ENCODE measurements around the gene SAP25.

SAP25 gene

DNA sequence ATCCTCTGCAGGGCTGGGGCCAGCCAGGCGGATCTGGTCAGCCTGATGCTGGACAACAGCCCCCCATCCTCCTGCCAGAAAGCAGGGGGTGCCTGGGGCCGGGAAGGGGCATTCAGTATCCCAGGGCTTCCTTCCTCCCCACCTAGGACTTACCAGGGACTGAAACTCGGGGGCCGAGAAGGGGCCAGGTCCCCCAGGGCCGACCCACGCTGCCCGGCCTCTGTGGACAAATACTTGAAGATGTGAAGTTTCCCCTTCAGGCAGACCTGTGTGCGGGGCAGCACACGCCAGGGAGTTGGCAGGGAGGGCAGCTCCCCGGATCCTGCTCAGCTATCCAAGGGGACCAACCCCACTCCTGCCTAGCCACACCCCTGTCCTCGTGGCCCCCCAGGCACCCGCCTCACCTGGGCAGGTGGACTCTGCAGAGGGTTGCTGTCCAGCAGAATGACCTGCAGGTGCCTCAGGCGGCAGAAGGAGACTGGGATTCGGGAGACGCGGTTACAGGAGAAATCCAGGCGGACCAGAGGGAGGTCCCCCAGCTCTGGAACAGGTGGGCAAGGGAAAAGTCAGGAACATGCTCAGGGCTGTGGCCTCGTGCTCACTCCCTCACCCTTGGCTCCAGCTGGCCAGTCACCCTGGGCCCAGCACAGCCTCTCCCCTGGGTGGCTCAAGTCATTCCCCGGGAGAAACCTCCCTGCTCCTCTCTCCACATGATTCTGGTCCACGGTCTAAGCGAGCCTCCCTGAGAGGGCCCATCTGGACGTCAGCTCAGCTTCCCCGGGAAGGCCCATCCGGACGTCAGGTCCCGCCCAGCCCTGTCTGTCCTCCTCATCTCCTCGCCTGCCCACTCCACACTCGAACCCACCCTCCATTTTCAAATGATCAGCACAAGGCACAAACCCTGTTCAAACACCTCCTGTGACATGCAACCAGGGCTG, 4.8 kb upstream of the SAP25 start:
- no peak for TF ChIP-seq JUND (IDR thresholded peaks at IDR 0.05; ENCODE audit: low read depth)
- no peak for DNase-seq (ENCODE audit: low read depth in 1 of 2, low spot score in 1 of 2)
- in situ Hi-C loops (cut with HindIII; ENCODE audit: low pct_unique_long_range_greater_than_20kb, low sequenced_read_pairs), result no loop called here

DNA sequence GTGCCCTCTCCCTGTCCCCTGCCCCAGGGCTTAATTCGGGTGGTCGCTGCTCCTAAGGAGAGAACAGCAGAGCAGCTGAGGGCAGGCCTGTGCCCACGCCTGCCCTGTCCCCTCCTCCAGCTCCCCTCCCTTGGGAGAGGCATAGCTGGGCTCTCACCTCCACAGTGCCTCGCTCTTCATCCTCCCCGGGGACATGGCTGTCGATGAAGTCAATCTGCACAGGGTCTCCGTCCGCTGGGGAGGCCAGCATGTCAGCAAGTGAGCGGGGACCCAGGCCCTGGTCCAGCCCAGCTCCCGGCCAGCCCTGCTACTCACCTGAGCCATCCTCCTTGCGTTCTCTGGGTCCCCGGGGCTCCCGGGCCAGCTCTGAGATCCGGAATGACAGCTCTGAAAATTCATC, 3.8 kb upstream of the SAP25 start:
- in situ Hi-C loops (cut with HindIII; ENCODE audit: low pct_unique_long_range_greater_than_20kb, low sequenced_read_pairs), result no loop called here
- TF ChIP-seq JUND (IDR thresholded peaks at IDR 0.05; ENCODE audit: low read depth), result no peak
- no peak for DNase-seq (ENCODE audit: low read depth in 1 of 2, low spot score in 1 of 2)

DNA sequence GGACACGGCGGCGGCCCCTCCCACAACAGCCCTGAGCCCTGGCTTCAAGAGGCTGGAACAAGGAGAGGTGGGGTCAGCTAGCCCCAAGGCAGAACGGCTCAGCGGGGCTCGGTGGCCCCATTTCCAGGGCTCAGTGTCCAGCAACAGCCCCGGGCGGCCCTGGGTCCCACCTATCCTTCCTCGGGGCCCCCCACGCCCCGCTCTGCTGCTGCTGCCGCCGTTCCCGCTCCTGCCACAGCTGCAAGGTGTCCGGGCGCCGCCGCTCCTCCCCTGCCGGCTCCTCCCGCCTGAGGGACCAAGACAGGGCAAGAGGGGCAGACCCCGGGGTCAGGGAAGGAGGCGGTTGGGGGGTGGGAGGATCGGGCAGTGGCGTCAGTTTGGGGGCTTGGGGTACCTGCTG, 3.4 kb upstream of the SAP25 start:
- in situ Hi-C loops (cut with HindIII; ENCODE audit: low pct_unique_long_range_greater_than_20kb, low sequenced_read_pairs), result no loop called here
- no peak for TF ChIP-seq JUND (IDR thresholded peaks at IDR 0.05; ENCODE audit: low read depth)
- no peak for DNase-seq (ENCODE audit: low read depth in 1 of 2, low spot score in 1 of 2)

DNA sequence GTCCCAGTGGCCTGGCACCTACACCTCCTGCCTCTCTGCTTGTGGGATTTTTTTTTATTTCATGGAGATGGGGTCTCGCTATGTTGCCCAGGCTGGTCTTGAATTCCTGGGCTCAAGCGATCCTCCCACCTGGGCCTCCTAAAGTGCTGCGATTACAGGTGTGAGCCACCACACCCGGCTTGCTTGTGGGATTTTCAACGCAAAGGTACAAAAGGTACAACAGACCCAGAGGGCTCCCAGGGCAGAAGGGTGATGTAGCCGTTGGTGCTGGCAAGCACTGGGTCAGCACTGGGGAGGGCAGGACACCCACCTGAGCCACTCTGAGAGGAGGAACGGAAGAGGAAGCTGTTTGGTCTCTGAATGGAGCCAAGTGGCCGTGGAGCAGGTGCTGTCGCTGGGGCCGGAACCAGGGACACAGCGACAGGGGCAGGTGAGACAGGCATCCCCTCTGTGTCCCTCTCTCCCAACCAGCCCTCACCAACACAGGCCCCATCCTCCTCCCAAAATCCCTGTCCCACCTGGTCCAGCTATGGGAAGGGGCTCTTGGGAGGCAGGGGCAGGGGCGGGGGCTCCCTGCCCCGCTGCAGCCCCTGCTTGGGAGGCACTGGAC, 2.8 kb upstream of the SAP25 start:
- in situ Hi-C loops (cut with HindIII; ENCODE audit: low pct_unique_long_range_greater_than_20kb, low sequenced_read_pairs), result no loop called here
- no peak for DNase-seq (ENCODE audit: low read depth in 1 of 2, low spot score in 1 of 2)
- TF ChIP-seq JUND (IDR thresholded peaks at IDR 0.05; ENCODE audit: low read depth), result no peak

DNA sequence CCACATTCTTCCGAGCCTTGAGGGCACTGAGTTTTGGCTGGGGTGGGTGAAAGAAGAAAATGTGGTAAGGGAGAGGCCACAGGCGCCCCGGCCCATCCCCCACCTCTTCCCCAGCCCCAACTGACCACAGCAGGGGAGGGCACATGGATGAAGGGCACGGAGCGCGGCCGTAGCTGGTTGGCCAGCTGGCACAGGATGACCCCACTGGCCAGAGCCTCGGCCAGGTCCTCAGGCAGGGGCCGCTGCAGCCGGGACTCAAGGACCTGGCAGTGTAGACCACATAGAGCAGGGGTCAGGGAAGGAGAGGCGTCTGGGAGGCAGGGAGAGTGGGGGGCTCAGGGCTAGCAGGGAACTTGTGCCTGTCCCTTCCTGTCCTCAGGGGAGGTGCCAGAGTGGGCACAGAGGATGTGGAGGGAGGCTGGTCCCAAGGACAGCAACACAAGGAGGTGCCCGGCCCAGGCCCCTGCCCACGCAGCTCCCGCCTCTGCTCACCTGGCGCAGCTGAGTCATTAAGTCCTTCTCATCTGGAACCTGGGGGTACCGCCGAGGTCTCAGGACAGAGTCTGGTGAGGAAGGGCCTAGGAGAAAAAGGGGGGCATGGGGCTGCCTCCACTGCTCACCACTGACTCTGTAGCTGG, 2.2 kb upstream of the SAP25 start:
- in situ Hi-C loops (cut with HindIII; ENCODE audit: low pct_unique_long_range_greater_than_20kb, low sequenced_read_pairs), result no loop called here
- DNase-seq (ENCODE audit: low read depth in 1 of 2, low spot score in 1 of 2), result no peak
- TF ChIP-seq JUND (IDR thresholded peaks at IDR 0.05; ENCODE audit: low read depth), result no peak

DNA sequence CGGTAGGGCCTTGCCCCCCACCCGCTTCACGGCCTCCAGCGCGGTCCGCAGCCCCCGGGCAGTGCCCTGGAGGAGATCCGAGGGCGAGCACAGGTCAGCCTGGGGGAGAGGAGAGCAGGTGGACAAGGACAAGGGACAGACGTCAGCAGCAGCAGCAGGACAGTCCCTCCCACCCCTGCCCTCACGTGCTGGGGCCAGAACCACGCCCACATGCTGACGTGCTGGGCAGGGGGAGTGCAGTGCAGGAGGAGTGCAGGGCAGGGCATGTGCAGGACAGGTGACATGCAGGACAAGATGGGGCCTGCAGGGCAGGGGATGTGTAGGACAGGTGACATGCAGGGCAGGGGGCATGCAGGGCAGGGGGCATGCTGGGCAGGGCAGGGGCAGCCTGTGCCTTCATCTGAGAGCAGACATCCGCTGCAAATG, 1.5 kb upstream of the SAP25 start:
- DNase-seq (ENCODE audit: low read depth in 1 of 2, low spot score in 1 of 2), result no peak
- no peak for TF ChIP-seq JUND (IDR thresholded peaks at IDR 0.05; ENCODE audit: low read depth)
- in situ Hi-C loops (cut with HindIII; ENCODE audit: low pct_unique_long_range_greater_than_20kb, low sequenced_read_pairs), result no loop called here

DNA sequence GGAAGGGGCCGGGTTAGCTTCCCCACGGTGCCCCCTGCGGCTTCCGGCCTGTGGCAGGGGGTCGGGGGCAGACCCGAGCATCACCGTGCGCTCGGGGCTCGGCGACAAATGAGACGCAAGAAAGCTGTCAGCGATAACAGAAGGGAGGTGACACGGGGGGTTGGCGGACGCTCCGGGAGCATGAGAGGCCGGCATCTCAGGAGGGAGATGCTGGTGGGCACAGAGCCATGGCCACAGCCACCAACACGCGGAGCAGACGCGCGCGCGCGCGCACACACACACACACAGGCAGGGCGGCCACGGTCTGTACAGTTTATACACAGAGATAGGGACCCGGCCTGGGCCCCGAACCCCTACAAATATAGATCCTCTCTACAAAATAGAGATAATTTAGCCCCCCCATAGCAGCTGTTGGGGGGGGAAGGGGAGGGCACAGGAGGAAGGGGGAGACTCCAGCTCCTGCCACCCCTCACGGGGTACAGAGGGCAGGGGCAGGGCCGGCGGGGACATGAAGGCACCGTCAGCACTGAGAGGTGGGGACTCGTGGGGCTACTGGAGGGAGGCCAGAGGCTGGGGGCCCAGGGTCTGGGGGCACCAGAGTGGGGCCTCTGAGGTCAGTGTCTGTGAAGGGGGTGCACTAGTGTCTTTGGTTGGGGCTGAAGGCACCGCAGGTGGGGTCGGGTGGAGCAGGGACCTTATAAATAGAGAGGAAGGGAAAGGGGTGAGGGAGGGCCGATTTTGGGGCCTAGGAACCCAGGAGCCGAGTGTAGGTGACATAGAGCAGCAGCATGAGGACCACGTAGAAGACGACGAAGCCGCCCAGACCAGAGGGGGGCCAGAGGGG, 884 bp upstream of the SAP25 start:
- TF ChIP-seq JUND (IDR thresholded peaks at IDR 0.05; ENCODE audit: low read depth), result no peak
- in situ Hi-C loops (cut with HindIII; ENCODE audit: low pct_unique_long_range_greater_than_20kb, low sequenced_read_pairs), result no loop called here
- DNase-seq (ENCODE audit: low read depth in 1 of 2, low spot score in 1 of 2), result no peak

DNA sequence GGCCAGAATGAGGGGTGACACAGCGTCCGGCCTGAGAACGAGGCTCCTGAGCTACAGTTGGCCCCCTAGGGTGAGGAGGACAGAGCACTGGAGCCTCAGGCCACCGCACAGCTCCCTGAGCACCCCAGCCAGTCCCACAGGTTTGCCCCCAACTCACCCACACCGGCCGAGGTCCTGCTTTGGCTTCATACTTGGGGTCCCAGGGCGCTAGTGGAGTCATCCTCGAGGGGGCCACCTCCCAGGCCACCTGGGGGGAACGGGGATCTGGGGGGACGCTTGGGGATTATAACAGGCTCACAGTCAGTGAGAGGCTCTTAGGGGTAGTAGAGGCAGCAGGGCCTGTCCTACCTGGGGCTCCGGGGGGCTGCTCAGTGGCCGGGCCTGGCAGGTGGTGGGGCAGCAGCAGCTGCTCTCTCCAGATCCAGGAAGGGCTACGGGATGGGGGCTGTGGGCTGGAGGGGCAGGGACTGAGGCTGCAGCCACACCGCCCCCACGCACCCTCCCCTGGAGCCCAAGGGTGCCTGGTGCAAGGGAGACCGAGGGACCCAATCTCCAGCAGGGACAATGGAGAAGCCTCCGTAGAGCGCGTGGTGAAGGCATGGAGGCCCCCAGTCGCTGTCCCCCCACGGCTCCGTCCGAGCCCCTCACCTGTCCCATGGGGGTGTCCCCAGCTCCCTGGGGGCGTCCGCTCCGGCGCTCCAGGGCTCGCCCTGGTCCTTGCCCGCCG, 588 bp downstream of the SAP25 start:
- no peak for TF ChIP-seq JUND (IDR thresholded peaks at IDR 0.05; ENCODE audit: low read depth)
- no peak for DNase-seq (ENCODE audit: low read depth in 1 of 2, low spot score in 1 of 2)
- in situ Hi-C loops (cut with HindIII; ENCODE audit: low pct_unique_long_range_greater_than_20kb, low sequenced_read_pairs), result no loop called here

DNA sequence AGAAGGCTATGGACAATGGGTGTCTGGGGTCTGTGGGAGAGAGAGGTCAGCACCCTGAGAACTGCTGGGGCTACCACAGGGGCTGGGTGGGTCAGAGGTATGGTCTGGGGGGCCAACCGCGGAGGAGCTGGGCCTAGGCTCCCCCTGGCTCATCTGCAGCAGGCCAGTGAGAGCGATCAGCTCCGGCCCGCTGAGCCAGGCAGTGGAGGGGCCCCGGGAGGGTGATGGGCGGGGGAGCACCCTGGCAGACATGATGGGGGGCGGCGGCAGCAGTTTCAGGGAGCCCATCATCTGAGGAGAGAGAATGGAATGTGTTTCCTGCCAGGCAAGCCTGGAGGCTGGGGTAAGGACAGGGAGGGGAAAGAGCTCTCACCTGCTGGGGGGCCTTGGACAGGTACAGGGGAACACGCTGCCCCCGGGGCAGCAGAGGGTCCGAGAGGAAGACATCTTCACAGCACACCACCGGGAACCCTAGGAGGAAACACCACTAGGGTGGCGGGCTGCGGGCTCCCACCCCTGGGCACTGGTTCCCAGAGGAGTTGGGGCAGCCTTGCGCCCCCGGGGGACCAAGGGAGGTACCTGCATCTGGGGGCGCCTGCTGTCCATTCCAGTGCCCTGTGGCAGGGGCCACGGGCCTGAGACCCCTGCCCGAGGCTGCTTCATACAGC, 1.3 kb downstream of the SAP25 start:
- in situ Hi-C loops (cut with HindIII; ENCODE audit: low pct_unique_long_range_greater_than_20kb, low sequenced_read_pairs), result no loop called here
- TF ChIP-seq JUND (IDR thresholded peaks at IDR 0.05; ENCODE audit: low read depth), result no peak
- no peak for DNase-seq (ENCODE audit: low read depth in 1 of 2, low spot score in 1 of 2)

DNA sequence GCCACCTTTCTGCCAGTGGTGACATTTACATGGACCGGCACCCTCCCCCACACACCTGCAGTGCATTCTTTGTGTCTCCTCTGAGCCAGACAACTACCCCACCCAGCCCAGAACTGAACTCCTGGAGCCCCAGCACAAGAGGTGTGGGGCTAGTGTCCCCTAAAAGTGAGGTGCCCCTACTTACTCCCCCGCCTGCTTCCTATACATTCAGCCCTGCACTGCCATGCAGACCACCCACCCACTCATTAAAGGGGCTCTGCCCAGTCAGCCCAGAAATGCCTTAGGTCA, 1.9 kb downstream of the SAP25 start:
- in situ Hi-C loops (cut with HindIII; ENCODE audit: low pct_unique_long_range_greater_than_20kb, low sequenced_read_pairs), result no loop called here
- TF ChIP-seq JUND (IDR thresholded peaks at IDR 0.05; ENCODE audit: low read depth), result no peak
- DNase-seq (ENCODE audit: low read depth in 1 of 2, low spot score in 1 of 2), result no peak

DNA sequence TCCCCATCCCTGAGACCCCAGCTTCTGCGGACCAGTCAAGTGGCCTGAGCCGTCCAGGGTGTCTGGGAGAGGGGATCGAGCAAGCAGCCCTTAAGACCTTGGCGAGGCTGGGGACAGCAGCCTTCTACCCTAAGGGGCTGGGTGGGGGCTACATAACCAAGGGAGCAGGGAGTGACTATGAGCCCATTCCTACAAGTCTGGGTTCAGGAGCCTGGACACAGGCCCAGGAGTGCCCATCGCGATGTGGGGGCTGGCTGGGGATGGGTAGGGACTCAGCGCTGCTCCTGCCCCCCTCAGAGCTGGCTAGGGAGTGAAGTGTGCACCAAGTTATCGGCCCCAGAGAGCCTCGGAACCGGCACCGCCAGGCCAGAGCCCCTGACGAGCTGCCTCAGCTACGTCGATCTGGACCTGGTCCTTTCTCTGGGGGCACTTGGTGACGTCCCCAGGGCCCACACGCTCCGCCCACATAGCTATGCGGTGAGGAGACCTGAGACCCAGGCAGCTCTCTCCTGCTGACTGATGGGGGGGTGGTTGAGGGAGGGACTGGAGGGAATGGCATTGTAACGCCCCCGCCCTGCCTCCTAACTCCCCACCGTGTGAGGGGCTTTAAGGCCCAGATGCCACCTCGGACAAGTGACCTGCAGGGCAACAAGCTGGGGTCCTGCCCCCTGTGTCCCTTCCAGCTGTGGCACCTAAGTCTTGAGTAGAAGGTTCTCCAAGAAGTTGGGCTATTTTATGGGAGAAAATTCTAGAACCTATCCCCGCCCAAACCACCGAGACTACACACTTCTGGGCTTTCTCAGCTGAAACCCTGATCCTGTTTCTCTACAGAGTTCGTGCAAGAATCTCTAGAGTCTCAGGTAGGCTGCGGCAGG, 2.5 kb downstream of the SAP25 start:
- TF ChIP-seq JUND (IDR thresholded peaks at IDR 0.05; ENCODE audit: low read depth), result no peak
- in situ Hi-C loops (cut with HindIII; ENCODE audit: low pct_unique_long_range_greater_than_20kb, low sequenced_read_pairs), result no loop called here
- no peak for DNase-seq (ENCODE audit: low read depth in 1 of 2, low spot score in 1 of 2)

All from T47D (cell line).